ENCODE measurements around the gene BHLHE23. TPM values are rescaled to one million over a fixed set of nuclear protein-coding genes. Genes with fewer than 3 reads are reported as not detected.

BHLHE23 gene
- total RNA-seq, 1 experiment from 2014 or later, result not detected

GRCh38 chr20:62957136-62958117 is 49.3 kb downstream of the BHLHE23 start (continued):
- no peak for TF ChIP-seq CBX3 (IDR thresholded peaks at IDR 0.05; ENCODE audit: low read depth)
- TF ChIP-seq EGR1 (IDR thresholded peaks at IDR 0.05; ENCODE audit: low read depth), result no peak
- no peak for TF ChIP-seq SRF (IDR thresholded peaks at IDR 0.05; ENCODE audit: low read depth)
- no peak for TF ChIP-seq POLR2AphosphoS5 (IDR thresholded peaks at IDR 0.05; ENCODE audit: low read depth, low read length)
- no peak for TF ChIP-seq RAD21 (IDR thresholded peaks at IDR 0.05; ENCODE audit: low read depth)
- no peak for TF ChIP-seq ELF1 (IDR thresholded peaks at IDR 0.05; ENCODE audit: borderline replicate concordance, low read depth)
- no peak for TF ChIP-seq FOSL1 (IDR thresholded peaks at IDR 0.05; ENCODE audit: low read depth)
- no peak for TF ChIP-seq SIN3A (IDR thresholded peaks at IDR 0.05; ENCODE audit: low read depth)
- TF ChIP-seq POLR2A (IDR thresholded peaks at IDR 0.05; ENCODE audit: borderline replicate concordance, extremely low read depth, insufficient read depth, insufficient read length), result no peak
- no peak for TF ChIP-seq EZH2phosphoT487 (IDR thresholded peaks at IDR 0.05; ENCODE audit: borderline replicate concordance)
- TF ChIP-seq CEBPB (IDR thresholded peaks at IDR 0.05; ENCODE audit: low read depth), result no peak
- TF ChIP-seq ZFX (IDR thresholded peaks at IDR 0.05), result no peak

DNA sequence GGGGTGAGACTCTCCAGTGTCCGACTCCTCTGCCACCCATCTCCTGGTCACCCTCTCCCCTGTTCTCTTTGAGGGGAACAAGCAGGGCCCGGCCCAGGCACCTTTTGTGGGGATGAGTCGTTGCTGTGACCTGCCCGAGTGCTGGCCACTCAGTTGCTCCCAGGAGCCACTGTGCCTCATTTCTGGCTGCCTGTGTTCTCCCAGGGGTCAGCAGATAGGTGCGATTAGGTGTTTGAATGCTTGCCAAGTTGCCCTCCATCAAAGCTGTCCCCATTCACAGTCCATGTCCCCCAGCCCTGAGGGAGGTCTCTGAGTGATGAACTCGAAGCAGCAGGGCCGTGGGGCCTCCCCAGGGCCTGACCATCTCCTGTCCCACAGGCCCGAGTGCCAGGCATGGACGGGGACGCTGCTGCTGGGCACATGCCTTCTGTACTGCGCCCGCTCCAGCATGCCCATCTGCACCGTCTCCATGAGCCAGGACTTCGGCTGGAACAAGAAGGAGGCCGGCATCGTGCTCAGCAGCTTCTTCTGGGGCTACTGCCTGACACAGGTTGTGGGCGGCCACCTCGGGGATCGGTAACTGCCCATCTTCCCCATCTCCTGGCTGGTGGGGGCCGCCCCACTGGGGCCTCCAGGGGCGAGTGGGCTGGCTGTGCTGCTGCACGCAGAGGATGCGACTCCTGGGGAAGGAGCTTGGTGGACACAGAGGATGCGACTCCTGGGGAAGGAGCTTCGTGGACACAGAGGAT is 50.2 kb downstream of the BHLHE23 start:
- intact Hi-C loops (cut with micrococcal nuclease), result no loop called here
- ATAC-seq (no peak), DNase-seq (ENCODE audit: low read depth, low spot score) (no peak)
- Histone ChIP-seq H3K4me3 (replicated peaks in 1 of 2; ENCODE audit: low read depth in 1 of 2, low read length in 2 of 2) (no peak overlapping the region), H3K27me3 (ENCODE audit: insufficient read depth, low read length) (no peaks in the 10 kb centered on the region), H3K9me3 (ENCODE audit: control insufficient read depth in 1 of 2, insufficient read depth in 1 of 2, low read depth in 1 of 2, low read length in 2 of 2) (no peaks in the 10 kb centered on the region), H3K36me3 (ENCODE audit: control insufficient read depth in 1 of 2, insufficient read depth in 2 of 2, low read length in 2 of 2) (no peaks in the 10 kb centered on the region), H3K9me2 (ENCODE audit: insufficient read depth) (no peaks in the 10 kb centered on the region), H3K4me2 (ENCODE audit: low read length) (no peak overlapping the region), H3K4me1 (ENCODE audit: control insufficient read depth in 1 of 2, insufficient read depth in 2 of 2, low read length in 2 of 2) (peaks cover 6 to 21% of the 10 kb centered on the region in 2 experiments), H2AFZ (ENCODE audit: low read depth, low read length, poor library complexity, severe bottlenecking) (no peak overlapping the region), H3K79me2 (ENCODE audit: insufficient read depth, low read length) (peaks cover 37% of the 10 kb centered on the region), H3K9ac (ENCODE audit: low read length) (no peak overlapping the region), H4K20me1 (ENCODE audit: insufficient read depth) (no peaks in the 10 kb centered on the region), H3K27ac (ENCODE audit: low read depth, low read length) (no peak overlapping the region; the same call in 1 of the 2 replicates)
- ChIA-PET CTCF (no interaction called here), RAD21 (ENCODE audit: low non-redundant PET in 1 of 2, low total read pairs in 2 of 2, uncharacterized antibody in 2 of 2, unreplicated experiment in 2 of 2) (no interaction called here), POLR2A (no interaction called here)
- TF ChIP-seq EZH2phosphoT487 (IDR thresholded peaks at IDR 0.05; ENCODE audit: borderline replicate concordance), result no peak
- TF ChIP-seq FOSL1 (IDR thresholded peaks at IDR 0.05; ENCODE audit: low read depth), result no peak
- TF ChIP-seq CBX3 (IDR thresholded peaks at IDR 0.05; ENCODE audit: low read depth), result no peak
- no peak for TF ChIP-seq EZH2 (IDR thresholded peaks at IDR 0.05)
- no peak for TF ChIP-seq EGR1 (IDR thresholded peaks at IDR 0.05; ENCODE audit: low read depth)
- TF ChIP-seq SP1 (IDR thresholded peaks at IDR 0.05; ENCODE audit: low read depth), result no peak
- TF ChIP-seq TCF7L2 (IDR thresholded peaks at IDR 0.05; ENCODE audit: borderline replicate concordance, extremely low read depth, insufficient read depth, insufficient read length), result no peak
- TF ChIP-seq SIN3A (IDR thresholded peaks at IDR 0.05; ENCODE audit: low read depth), result no peak
- no peak for TF ChIP-seq POLR2A (IDR thresholded peaks at IDR 0.05; ENCODE audit: borderline replicate concordance, extremely low read depth, insufficient read depth, insufficient read length)
- TF ChIP-seq ZNF274 (IDR thresholded peaks at IDR 0.05; ENCODE audit: low read depth, low read length), result no peak
- no peak for TF ChIP-seq REST (IDR thresholded peaks at IDR 0.05; ENCODE audit: low read depth)
- TF ChIP-seq RAD21 (IDR thresholded peaks at IDR 0.05; ENCODE audit: low read depth), result no peak
- TF ChIP-seq ELF1 (IDR thresholded peaks at IDR 0.05; ENCODE audit: borderline replicate concordance, low read depth), result no peak
- no peak for TF ChIP-seq SRF (IDR thresholded peaks at IDR 0.05; ENCODE audit: low read depth)
- TF ChIP-seq, protein P1, sequence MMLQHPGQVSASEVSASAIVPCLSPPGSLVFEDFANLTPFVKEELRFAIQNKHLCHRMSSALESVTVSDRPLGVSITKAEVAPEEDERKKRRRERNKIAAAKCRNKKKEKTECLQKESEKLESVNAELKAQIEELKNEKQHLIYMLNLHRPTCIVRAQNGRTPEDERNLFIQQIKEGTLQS (IDR thresholded peaks at IDR 0.05), result no peak
- no TSS peak for BruUV-seq (replicated peaks)

Data from HCT116 (cell line).